ENCODE measurements around the gene OR2J2. TPM values are rescaled to one million over a fixed set of nuclear protein-coding genes. Genes with fewer than 3 reads are reported as not detected.
"Not testable (repeated sequence)": the region's sequence is repeated elsewhere in the genome, so short reads cannot be mapped to it uniquely, and the experiment has no call there.

The OR2J2 gene
- total RNA-seq, 1 experiment from 2014 or later: not detected

DNA sequence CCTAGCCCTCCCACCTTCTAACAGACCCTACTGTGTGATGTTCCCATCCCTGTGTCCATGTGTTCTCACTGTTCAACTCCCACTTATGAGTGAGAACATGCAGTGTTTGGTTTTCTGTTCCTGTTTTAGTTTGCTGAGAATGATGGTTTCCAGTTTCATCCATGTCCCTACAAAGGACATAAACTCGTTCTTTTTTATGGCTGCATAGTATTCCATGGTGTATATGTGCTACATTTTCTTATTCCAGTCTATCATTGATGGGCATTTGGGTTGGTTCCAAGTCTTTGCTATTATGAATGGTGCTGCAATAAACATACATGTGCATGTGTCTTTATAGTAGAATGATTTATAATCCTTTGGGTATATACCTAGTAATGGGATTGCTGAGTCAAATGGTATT, 18.0 kb downstream of the OR2J2 start:
- H3K36me3 ChIP-seq (ENCODE audit: control insufficient read depth in 1 of 2, insufficient read depth in 2 of 2, low read length in 2 of 2); ATAC-seq; H3K79me2 ChIP-seq (ENCODE audit: insufficient read depth, low read length); RAD21 ChIA-PET (ENCODE audit: low non-redundant PET in 1 of 2, low total read pairs in 2 of 2, uncharacterized antibody in 2 of 2, unreplicated experiment in 2 of 2); H3K9me3 ChIP-seq (ENCODE audit: control insufficient read depth in 1 of 2, insufficient read depth in 1 of 2, low read depth in 1 of 2, low read length in 2 of 2); intact Hi-C loops (cut with micrococcal nuclease); H3K9ac ChIP-seq (ENCODE audit: low read length); H4K20me1 ChIP-seq (ENCODE audit: insufficient read depth); H3K27me3 ChIP-seq (ENCODE audit: insufficient read depth, low read length); BruUV-seq (replicated peaks); H3K4me3 ChIP-seq (replicated peaks in 1 of 2; ENCODE audit: low read depth in 1 of 2, low read length in 2 of 2); CTCF ChIA-PET; H3K4me1 ChIP-seq (ENCODE audit: control insufficient read depth in 1 of 2, insufficient read depth in 2 of 2, low read length in 2 of 2); DNase-seq (ENCODE audit: low read depth, low spot score); POLR2A ChIA-PET; H3K9me2 ChIP-seq (ENCODE audit: insufficient read depth); H2AFZ ChIP-seq (ENCODE audit: low read depth, low read length, poor library complexity, severe bottlenecking); H3K4me2 ChIP-seq (ENCODE audit: low read length); H3K27ac ChIP-seq (ENCODE audit: low read depth, low read length): not testable (repeated sequence)

DNA sequence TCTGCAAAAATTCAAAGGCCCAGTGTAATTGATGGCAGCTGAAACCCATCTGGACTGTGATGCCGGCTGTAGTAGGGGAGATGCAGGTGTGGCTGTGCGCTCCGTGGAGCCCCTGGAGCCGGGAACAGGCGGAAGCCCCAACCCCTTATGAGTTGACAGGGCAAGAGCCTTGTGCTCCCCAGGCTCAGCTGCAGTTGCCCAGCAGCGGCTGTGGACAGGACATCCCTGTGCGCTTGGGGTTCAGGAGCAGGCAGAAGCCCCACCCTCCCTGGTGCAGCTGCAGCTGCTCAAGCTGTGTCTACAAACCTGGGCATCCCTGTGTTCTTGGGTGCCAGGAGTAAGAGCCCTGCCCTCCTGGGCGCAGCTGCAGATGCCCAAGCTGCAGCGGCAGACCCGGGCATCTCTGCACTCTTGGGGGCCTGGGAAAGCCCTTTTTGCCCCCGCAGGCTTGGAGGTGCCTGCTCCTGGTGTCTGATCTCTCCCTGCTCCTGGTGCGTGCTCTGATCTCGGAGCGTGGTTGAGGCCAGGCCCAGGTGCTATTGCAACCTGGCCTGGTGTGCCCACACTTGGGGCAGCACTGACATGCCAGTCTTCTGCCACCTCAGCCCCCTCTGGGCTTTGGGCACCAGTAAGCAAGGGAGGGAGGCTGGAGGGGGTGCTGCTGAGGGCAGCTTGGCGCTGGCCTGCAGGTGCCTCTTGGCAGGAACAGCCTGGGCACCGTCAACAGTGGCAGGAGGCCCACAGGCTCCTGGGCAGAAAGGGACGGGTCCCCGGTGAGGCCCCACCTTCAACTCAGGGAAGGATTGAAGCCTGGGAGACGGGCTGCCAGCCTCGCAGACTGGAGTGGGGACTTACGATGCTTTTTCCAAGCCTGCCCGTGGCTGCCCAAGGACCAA, 30.3 kb downstream of the OR2J2 start:
- H3K4me1 ChIP-seq (ENCODE audit: control insufficient read depth in 1 of 2, insufficient read depth in 2 of 2, low read length in 2 of 2): no peaks in the 10 kb centered on the region
- H3K4me2 ChIP-seq (ENCODE audit: low read length): no peak overlapping the region
- no peaks in the 10 kb centered on the region for H3K36me3 ChIP-seq (ENCODE audit: control insufficient read depth in 1 of 2, insufficient read depth in 2 of 2, low read length in 2 of 2)
- H4K20me1 ChIP-seq (ENCODE audit: insufficient read depth): no peaks in the 10 kb centered on the region
- H3K9me2 ChIP-seq (ENCODE audit: insufficient read depth): no peaks in the 10 kb centered on the region
- ChIA-PET RAD21 (ENCODE audit: low non-redundant PET in 1 of 2, low total read pairs in 2 of 2, uncharacterized antibody in 2 of 2, unreplicated experiment in 2 of 2) (no interaction called here), POLR2A (no interaction called here), CTCF (no interaction called here)
- H3K27me3 ChIP-seq (ENCODE audit: insufficient read depth, low read length): no peaks in the 10 kb centered on the region
- no peak overlapping the region for H3K9ac ChIP-seq (ENCODE audit: low read length)
- DNase-seq (ENCODE audit: low read depth, low spot score) (no peak), ATAC-seq (no peak)
- H3K4me3 ChIP-seq (replicated peaks in 1 of 2; ENCODE audit: low read depth in 1 of 2, low read length in 2 of 2): no peak overlapping the region
- TF ChIP-seq EGR1 (IDR thresholded peaks at IDR 0.05; ENCODE audit: low read depth) (no peak), CEBPB (IDR thresholded peaks at IDR 0.05; ENCODE audit: low read depth) (no peak), ZFX (IDR thresholded peaks at IDR 0.05) (no peak), ZNF274 (IDR thresholded peaks at IDR 0.05; ENCODE audit: low read depth, low read length) (no peak), EZH2phosphoT487 (IDR thresholded peaks at IDR 0.05; ENCODE audit: borderline replicate concordance) (no peak), RAD21 (IDR thresholded peaks at IDR 0.05; ENCODE audit: low read depth) (no peak), FOSL1 (IDR thresholded peaks at IDR 0.05; ENCODE audit: low read depth) (no peak), MAX (IDR thresholded peaks at IDR 0.05) (no peak), SRF (IDR thresholded peaks at IDR 0.05; ENCODE audit: low read depth) (no peak), SP1 (IDR thresholded peaks at IDR 0.05; ENCODE audit: low read depth) (no peak), POLR2A (IDR thresholded peaks at IDR 0.05; ENCODE audit: borderline replicate concordance, extremely low read depth, insufficient read depth, insufficient read length) (no peak), YY1 (IDR thresholded peaks at IDR 0.05; ENCODE audit: extremely low read depth, insufficient replicate concordance, low read depth, low read length) (no peak)
- TF ChIP-seq, protein P1, sequence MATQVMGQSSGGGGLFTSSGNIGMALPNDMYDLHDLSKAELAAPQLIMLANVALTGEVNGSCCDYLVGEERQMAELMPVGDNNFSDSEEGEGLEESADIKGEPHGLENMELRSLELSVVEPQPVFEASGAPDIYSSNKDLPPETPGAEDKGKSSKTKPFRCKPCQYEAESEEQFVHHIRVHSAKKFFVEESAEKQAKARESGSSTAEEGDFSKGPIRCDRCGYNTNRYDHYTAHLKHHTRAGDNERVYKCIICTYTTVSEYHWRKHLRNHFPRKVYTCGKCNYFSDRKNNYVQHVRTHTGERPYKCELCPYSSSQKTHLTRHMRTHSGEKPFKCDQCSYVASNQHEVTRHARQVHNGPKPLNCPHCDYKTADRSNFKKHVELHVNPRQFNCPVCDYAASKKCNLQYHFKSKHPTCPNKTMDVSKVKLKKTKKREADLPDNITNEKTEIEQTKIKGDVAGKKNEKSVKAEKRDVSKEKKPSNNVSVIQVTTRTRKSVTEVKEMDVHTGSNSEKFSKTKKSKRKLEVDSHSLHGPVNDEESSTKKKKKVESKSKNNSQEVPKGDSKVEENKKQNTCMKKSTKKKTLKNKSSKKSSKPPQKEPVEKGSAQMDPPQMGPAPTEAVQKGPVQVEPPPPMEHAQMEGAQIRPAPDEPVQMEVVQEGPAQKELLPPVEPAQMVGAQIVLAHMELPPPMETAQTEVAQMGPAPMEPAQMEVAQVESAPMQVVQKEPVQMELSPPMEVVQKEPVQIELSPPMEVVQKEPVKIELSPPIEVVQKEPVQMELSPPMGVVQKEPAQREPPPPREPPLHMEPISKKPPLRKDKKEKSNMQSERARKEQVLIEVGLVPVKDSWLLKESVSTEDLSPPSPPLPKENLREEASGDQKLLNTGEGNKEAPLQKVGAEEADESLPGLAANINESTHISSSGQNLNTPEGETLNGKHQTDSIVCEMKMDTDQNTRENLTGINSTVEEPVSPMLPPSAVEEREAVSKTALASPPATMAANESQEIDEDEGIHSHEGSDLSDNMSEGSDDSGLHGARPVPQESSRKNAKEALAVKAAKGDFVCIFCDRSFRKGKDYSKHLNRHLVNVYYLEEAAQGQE (IDR thresholded peaks at IDR 0.05; ENCODE audit: low read depth): no peak
- intact Hi-C loops (cut with micrococcal nuclease): no loop called here
- peaks cover 0 to 3% of the 10 kb centered on the region in 2 experiments; a peak in 1 of 4 replicates for H3K9me3 ChIP-seq (ENCODE audit: control insufficient read depth in 1 of 2, insufficient read depth in 1 of 2, low read depth in 1 of 2, low read length in 2 of 2)
- no peak overlapping the region for H2AFZ ChIP-seq (ENCODE audit: low read depth, low read length, poor library complexity, severe bottlenecking)
- no peak overlapping the region for H3K27ac ChIP-seq (ENCODE audit: low read depth, low read length)
- no peaks in the 10 kb centered on the region for H3K79me2 ChIP-seq (ENCODE audit: insufficient read depth, low read length)
- BruUV-seq (replicated peaks): no TSS peak

All from HCT116 (cell line).